ENCODE results near the gene FGF4.

The FGF4 gene

DNA sequence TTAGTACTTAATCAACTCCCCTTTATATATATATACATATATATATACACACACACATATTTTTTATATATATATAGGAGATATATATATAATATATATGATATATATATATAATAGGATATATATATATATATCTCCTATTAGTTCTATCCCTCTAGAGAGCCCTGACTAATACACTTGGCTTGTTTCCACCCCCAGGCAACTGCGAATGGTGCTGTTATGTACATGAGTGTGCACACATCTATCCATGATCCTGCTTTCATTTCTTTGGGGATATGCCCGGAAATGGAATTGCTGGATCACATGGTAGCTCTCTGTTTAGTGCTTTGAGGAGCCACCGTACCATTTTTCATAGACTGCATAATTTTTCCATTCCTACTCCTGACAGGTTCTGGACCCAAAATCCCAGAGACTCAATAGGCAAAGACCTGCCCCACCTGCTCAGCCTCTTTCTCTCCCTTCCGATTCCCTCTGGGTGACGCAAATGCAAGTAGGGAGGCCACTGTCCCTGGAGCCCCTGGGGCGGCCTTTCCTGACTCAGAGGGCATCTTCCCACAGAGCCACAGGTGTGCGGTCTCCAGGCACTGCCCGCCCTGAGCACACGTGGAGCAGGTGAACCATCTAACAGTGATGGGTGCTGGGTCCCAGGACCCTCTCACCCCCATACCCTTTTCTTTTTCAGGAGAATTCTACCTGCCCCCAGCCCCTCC, 32.1 kb upstream of the FGF4 start:
- TF ChIP-seq CTCF (IDR thresholded peaks at IDR 0.05; ENCODE audit: borderline replicate concordance, insufficient read depth, low read depth, low read length): no peak
- no peak overlapping the region for H3K4me3 ChIP-seq (ENCODE audit: low read depth, low read length)

- no peak for TF ChIP-seq CTCF (IDR thresholded peaks at IDR 0.05; ENCODE audit: borderline replicate concordance, insufficient read depth, low read depth, low read length)
- no peak overlapping the region for H3K4me3 ChIP-seq (ENCODE audit: low read depth, low read length)
These were observed 29.8 kb upstream of the FGF4 start for GRCh38 chr11:69804769-69805508.

GRCh38 chr11:69803604-69804218, 28.6 kb upstream of the FGF4 start:
- no peak for TF ChIP-seq CTCF (IDR thresholded peaks at IDR 0.05; ENCODE audit: borderline replicate concordance, insufficient read depth, low read depth, low read length)

GRCh38 chr11:69803022-69803421, 27.9 kb upstream of the FGF4 start:
- no peak overlapping the region for H3K4me3 ChIP-seq (ENCODE audit: low read depth, low read length)
- TF ChIP-seq CTCF (IDR thresholded peaks at IDR 0.05; ENCODE audit: borderline replicate concordance, insufficient read depth, low read depth, low read length): no peak

More at GRCh38 chr11:69803604-69804218, 28.6 kb upstream of the FGF4 start:
- no peak overlapping the region for H3K4me3 ChIP-seq (ENCODE audit: low read depth, low read length)

DNA sequence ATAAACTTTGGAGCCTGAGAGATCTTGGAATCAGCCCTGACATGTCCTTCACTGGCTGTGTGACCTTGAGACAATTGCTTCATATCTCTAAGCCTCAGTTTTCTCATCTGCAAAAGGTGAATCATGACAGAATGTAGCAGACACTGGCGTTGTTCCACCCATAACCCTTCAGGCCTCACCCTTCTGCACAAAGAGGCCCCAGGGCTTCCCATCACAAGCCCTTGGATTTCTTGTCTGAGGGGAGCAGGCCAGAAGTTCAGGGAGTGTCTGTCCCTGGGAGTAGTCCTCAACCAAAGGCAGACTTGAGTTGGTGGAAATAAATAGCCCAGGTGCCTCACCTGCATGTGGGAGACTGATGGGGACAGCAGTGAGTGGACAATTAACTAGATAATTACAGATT, 27.4 kb upstream of the FGF4 start:
- H3K4me3 ChIP-seq (ENCODE audit: low read depth, low read length): no peak overlapping the region
- no peak for TF ChIP-seq CTCF (IDR thresholded peaks at IDR 0.05; ENCODE audit: borderline replicate concordance, insufficient read depth, low read depth, low read length)

GRCh38 chr11:69801513-69802335, 26.6 kb upstream of the FGF4 start:
- peak; percentile 86 for TF ChIP-seq CTCF (IDR thresholded peaks at IDR 0.05; ENCODE audit: borderline replicate concordance, insufficient read depth, low read depth, low read length)
- no peak overlapping the region for H3K4me3 ChIP-seq (ENCODE audit: low read depth, low read length)
